Endothelial cell of umbilical vein (primary cell): ENCODE measurements around the gene KIAA2012. TPM values are rescaled to one million over a fixed set of nuclear protein-coding genes. Genes with fewer than 3 reads are reported as not detected.

Source experiments
- BruUV-seq: library from RNA; stranded (reverse); fragments of 400-500 nt; replicated peaks from 2 replicates; lab custom pipeline; 2021; lab: Mats Ljungman, UMichigan
- CTCF ChIA-PET: fragments of 300-600, 350-600 bp; sonication (Branson Sonifier 250); formaldehyde crosslinking; loops from one replicate; lab custom pipeline; 2021; ENCODE audit warnings: antibody characterized with exemption, inconsistent platforms; lab: Charles Lee
- POLR2A ChIA-PET: fragments of 300-600, 350-600 bp; sonication (Branson Sonifier 250); formaldehyde crosslinking; loops from one replicate; lab custom pipeline; 2021; ENCODE audit warnings: antibody characterized with exemption, inconsistent platforms; lab: Charles Lee
- DNase-seq: peaks from one replicate; pipeline ENCODE4 v3.0.0-alpha.2; 2011; ENCODE audit warnings: low read depth, low spot score
- FAIRE-seq: peaks from 2 replicates; lab custom pipeline; 2011; peaks lifted over from hg19 to GRCh38; lab: Jason Lieb, UNC
- H2AFZ ChIP-seq: 2 replicates; pipeline ENCODE4 v1.6.0; 2012; ENCODE audit warnings: low read depth, low read length, control low read depth, inconsistent platforms
- H3K27ac ChIP-seq: 2 replicates; pipeline ENCODE4 v1.5.1; 2011; ENCODE audit warnings: low read depth, mild to moderate bottlenecking, control low read depth, low read length, moderate library complexity; ENCODE audit not compliant: insufficient read depth
- H3K27me3 ChIP-seq, 2 experiments: 2 replicates each; pipeline versions ENCODE4 v1.6.0 to v1.6.1; 2011; ENCODE audit warnings: low read length in 2 of 2, mixed read lengths in 1 of 2; ENCODE audit not compliant: control insufficient read depth in 2 of 2, insufficient read depth in 2 of 2
- H3K36me3 ChIP-seq, 2 experiments: 2 replicates in 1 of 2; 3 replicates in 1 of 2; pipeline ENCODE4 v1.5.1; 2011; ENCODE audit warnings: low read length in 2 of 2, mild to moderate bottlenecking in 1 of 2, moderate library complexity in 1 of 2; ENCODE audit not compliant: control insufficient read depth in 2 of 2, insufficient read depth in 2 of 2; ENCODE audit errors: extremely low read depth in 1 of 2
- H3K4me1 ChIP-seq: 3 replicates; pipeline ENCODE4 v1.5.1; 2011; ENCODE audit warnings: mild to moderate bottlenecking, low read length; ENCODE audit not compliant: control insufficient read depth, insufficient read depth; ENCODE audit errors: extremely low read depth
- H3K4me2 ChIP-seq: 2 replicates; pipeline ENCODE4 v1.6.1; 2011; ENCODE audit warnings: low read length, control low read depth, mixed read lengths; ENCODE audit not compliant: insufficient read depth
- H3K4me3 ChIP-seq, 3 experiments: fragments of 200-600 bp in 1 of 3; sonication (generic), shearing (Covaris generic) in 1 of 3; replicated peaks in 1 of 3; 2 replicates each; pipeline ENCODE4 v1.5.1; 2011 to 2016; ENCODE audit warnings: control low read depth in 3 of 3, low read length in 3 of 3, mild to moderate bottlenecking in 2 of 3, inconsistent platforms in 1 of 3, low read depth in 1 of 3, moderate library complexity in 1 of 3; ENCODE audit not compliant: insufficient read depth in 1 of 3
- H3K79me2 ChIP-seq: 2 replicates; pipeline ENCODE4 v1.6.0; 2012; ENCODE audit warnings: low read length, inconsistent platforms; ENCODE audit not compliant: control insufficient read depth, insufficient read depth
- H3K9ac ChIP-seq: replicated peaks from 2 replicates; pipeline ENCODE3; 2011; ENCODE audit warnings: low read length, control low read depth; ENCODE audit not compliant: insufficient read depth; ENCODE audit errors: extremely low read depth
- H3K9me1 ChIP-seq: replicated peaks from 3 replicates; pipeline ENCODE4 v1.6.0; 2011; ENCODE audit warnings: mild to moderate bottlenecking, low read length; ENCODE audit not compliant: control insufficient read depth, insufficient read depth; ENCODE audit errors: extremely low read depth
- H3K9me3 ChIP-seq: replicated peaks from 2 replicates; pipeline ENCODE4 v1.5.1; 2012; ENCODE audit warnings: low read length, inconsistent platforms; ENCODE audit not compliant: control insufficient read depth, insufficient read depth
- H4K20me1 ChIP-seq: replicated peaks from 2 replicates; pipeline ENCODE3; 2011; ENCODE audit warnings: mild to moderate bottlenecking, low read length; ENCODE audit not compliant: control insufficient read depth, insufficient read depth; ENCODE audit errors: extremely low read depth
- CTCF ChIP-seq, 2 donors: IDR thresholded peaks; 1 replicate in 1 of 2; 2 replicates in 1 of 2; pipeline ENCODE4 v1.5.1; 2011; ENCODE audit warnings: low read length in 2 of 2, mild to moderate bottlenecking in 2 of 2, moderate library complexity in 2 of 2, control low read depth in 1 of 2, inconsistent platforms in 1 of 2, low read depth in 1 of 2; ENCODE audit not compliant: insufficient read depth in 1 of 2; ENCODE audit errors: extremely low read depth in 1 of 2
- EZH2 ChIP-seq: IDR thresholded peaks from 2 replicates; pipeline ENCODE4 v1.6.1; 2012; ENCODE audit warnings: borderline replicate concordance, low read depth, mild to moderate bottlenecking, moderate library complexity, low read length, inconsistent platforms; ENCODE audit not compliant: severe bottlenecking
- FOS ChIP-seq: IDR thresholded peaks from 2 replicates; pipeline ENCODE4 v1.6.1; 2011; ENCODE audit warnings: mild to moderate bottlenecking, low read length, moderate library complexity, borderline replicate concordance; ENCODE audit not compliant: insufficient read depth
- GATA2 ChIP-seq: IDR thresholded peaks from 2 replicates; pipeline ENCODE4 v1.7.0; 2011; ENCODE audit warnings: low read depth, mild to moderate bottlenecking, moderate library complexity, mixed read lengths, low read length; ENCODE audit not compliant: insufficient read length, insufficient read depth
- JUN ChIP-seq: IDR thresholded peaks from 2 replicates; pipeline ENCODE4 v1.6.1; 2011; ENCODE audit warnings: borderline replicate concordance, low read depth; ENCODE audit not compliant: insufficient read length, insufficient read depth
- MAX ChIP-seq: IDR thresholded peaks from 2 replicates; pipeline ENCODE4 v1.6.1; 2011; ENCODE audit not compliant: insufficient read depth, insufficient read length
- MYC ChIP-seq: IDR thresholded peaks from one replicate; pipeline ENCODE4 v1.6.1; 2011; ENCODE audit warnings: mild to moderate bottlenecking, low read depth, low read length
- POLR2A ChIP-seq: IDR thresholded peaks from 2 replicates; pipeline ENCODE4 v1.6.1; 2012; ENCODE audit warnings: low read depth, mild to moderate bottlenecking, control low read depth, low read length
- POLR2AphosphoS5 ChIP-seq: IDR thresholded peaks from 2 replicates; pipeline ENCODE4 v1.6.1; 2012; ENCODE audit warnings: low read depth, mild to moderate bottlenecking, control low read depth, low read length, moderate library complexity; ENCODE audit not compliant: insufficient read depth
- dilution Hi-C: fragments of 300-500 bp; cut with MboI; formaldehyde crosslinking; loops from one replicate; pipeline ENCODE4 v1.15.0; 2019; ENCODE audit warnings: low sequenced_read_pairs; ENCODE audit not compliant: extremely low pct_ligation_motif_present
- intact Hi-C: fragments of 100-400 bp; cut with micrococcal nuclease; formaldehyde crosslinking; loops from one replicate; pipeline ENCODE4 v1.10.0; 2022
- polyA plus RNA-seq, 4 experiments: library from polyadenylated mRNA; depleted of rRNA in 3 of 4; stranded (reverse) in 3 of 4; unstranded in 1 of 4; fragments of >200 nt; gene quantifications; 2 replicates each; pipeline versions ENCODE4 v1.2.1 to v1.2.3, GENCODE V29; 2011 to 2012; ENCODE audit warnings: missing spikeins in 1 of 4
- total RNA-seq: library from RNA; stranded (reverse); gene quantifications from 2 replicates; pipeline ENCODE4 v1.2.3, GENCODE V29; 2021

KIAA2012 gene
- total and polyA plus RNA-seq, 2 donors (not counting 3 experiments of a cell fraction or from before 2014, with no cell fraction given), result not detected

- Histone ChIP-seq H4K20me1 (no peaks in the 10 kb centered on the region), H3K27me3 (peaks cover 16 to 24% of the 10 kb centered on the region in 2 experiments), H2AFZ (no peak overlapping the region), H3K4me1 (no peaks in the 10 kb centered on the region), H3K9ac (no peak overlapping the region), H3K27ac (no peak overlapping the region), H3K36me3 (no peaks in the 10 kb centered on the region), H3K9me3 (no peaks in the 10 kb centered on the region), H3K4me2 (no peak overlapping the region), H3K79me2 (no peaks in the 10 kb centered on the region), H3K9me1 (no peaks in the 10 kb centered on the region), H3K4me3 (no peak overlapping the region)
- DNase-seq (no peak), FAIRE-seq (no peak)
- no peak for TF ChIP-seq CTCF (IDR thresholded peaks at IDR 0.05; ENCODE audit: extremely low read depth in 1 of 2, insufficient read depth in 1 of 2, low read depth in 1 of 2, low read length in 2 of 2)
- no peak for TF ChIP-seq POLR2A
- TF ChIP-seq FOS, result no peak
- TF ChIP-seq EZH2, result no peak
- TF ChIP-seq JUN, result no peak
- BruUV-seq, result no TSS peak
- ChIA-PET CTCF (no interaction called here), POLR2A (no interaction called here)
- intact Hi-C loops, result no loop called here
- dilution Hi-C loops, result no loop called here
These were observed 41.2 kb downstream of the KIAA2012 start for GRCh38 chr2:202114291-202114690.

- CTCF ChIA-PET, result no interaction called here
These were observed 41.7 kb downstream of the KIAA2012 start for GRCh38 chr2:202114795-202115194.

More at GRCh38 chr2:202114795-202115194, 41.7 kb downstream of the KIAA2012 start:
- Histone ChIP-seq H3K4me2 (no peak overlapping the region), H3K27me3 (peaks cover 15 to 24% of the 10 kb centered on the region in 2 experiments), H4K20me1 (no peaks in the 10 kb centered on the region), H3K9me3 (no peaks in the 10 kb centered on the region), H3K9me1 (no peaks in the 10 kb centered on the region), H3K9ac (no peak overlapping the region), H3K4me1 (no peaks in the 10 kb centered on the region), H2AFZ (no peak overlapping the region), H3K79me2 (no peaks in the 10 kb centered on the region), H3K36me3 (no peaks in the 10 kb centered on the region), H3K27ac (no peak overlapping the region), H3K4me3 (no peak overlapping the region)
- POLR2A ChIA-PET, result no interaction called here
- dilution Hi-C loops (no loop called here), intact Hi-C loops (loop anchor here (5.0 kb wide), 1 partner anchor 317 kb away; no protein-coding TSS in a partner anchor)
- no peak for TF ChIP-seq POLR2AphosphoS5
- TF ChIP-seq POLR2A, result no peak
- TF ChIP-seq CTCF (IDR thresholded peaks at IDR 0.05; ENCODE audit: extremely low read depth in 1 of 2, insufficient read depth in 1 of 2, low read depth in 1 of 2, low read length in 2 of 2), result no peak
- TF ChIP-seq GATA2, result no peak
- no peak for TF ChIP-seq FOS
- no peak for TF ChIP-seq JUN
- TF ChIP-seq MAX, result no peak
- TF ChIP-seq MYC, result no peak
- no peak for TF ChIP-seq EZH2
- no TSS peak for BruUV-seq
- DNase-seq (no peak), FAIRE-seq (no peak)
